ENCODE measurements around the gene MESP2.

The MESP2 gene

GRCh38 chr15:89807689-89808088 lies 31.6 kb downstream of the MESP2 start:
- TF ChIP-seq CTCF (IDR thresholded peaks at IDR 0.05) = no peak
- no peaks in the 10 kb centered on the region for H3K9me3 ChIP-seq
- H3K27ac ChIP-seq = no peak overlapping the region
- intact Hi-C loops (cut with DNase I; ENCODE audit: low total_unique reads) = no loop called here
- no peak for DNase-seq
- peaks cover 0 to 3% of the 10 kb centered on the region in 2 donors for H3K27me3 ChIP-seq
- H3K4me3 ChIP-seq = no peak overlapping the region
- peaks cover 0 to 16% (median 8%) of the 10 kb centered on the region in 4 donors for H3K4me1 ChIP-seq
- H3K36me3 ChIP-seq = peaks cover 0 to 39% (median 7%) of the 10 kb centered on the region in 3 donors

- peaks cover 0 to 3% of the 10 kb centered on the region in 2 donors for H3K27me3 ChIP-seq
- no peak overlapping the region for H3K4me3 ChIP-seq
- H3K27ac ChIP-seq = no peak overlapping the region
- TF ChIP-seq CTCF (IDR thresholded peaks at IDR 0.05) = no peak
- intact Hi-C loops (cut with DNase I; ENCODE audit: low total_unique reads) = no loop called here
- no peaks in the 10 kb centered on the region for H3K9me3 ChIP-seq
- peaks cover 0 to 33% (median under 1%) of the 10 kb centered on the region in 3 donors for H3K36me3 ChIP-seq
- no peak for DNase-seq
- peaks cover 0 to 18% (median 9%) of the 10 kb centered on the region in 4 donors for H3K4me1 ChIP-seq
Measured at GRCh38 chr15:89808160-89808870, 32.2 kb downstream of the MESP2 start.

GRCh38 chr15:89809093-89809786 lies 33.1 kb downstream of the MESP2 start:
- peaks cover 0 to 22% (median 14%) of the 10 kb centered on the region in 4 donors for H3K4me1 ChIP-seq
- no peak for TF ChIP-seq CTCF (IDR thresholded peaks at IDR 0.05)
- peaks cover 0 to 24% (median 0%) of the 10 kb centered on the region in 3 donors for H3K36me3 ChIP-seq
- H3K27ac ChIP-seq = no peak overlapping the region
- no peak overlapping the region for H3K4me3 ChIP-seq
- intact Hi-C loops (cut with DNase I; ENCODE audit: low total_unique reads) = no loop called here
- no peaks in the 10 kb centered on the region for H3K9me3 ChIP-seq
- peaks cover 0 to 13% of the 10 kb centered on the region in 2 donors for H3K27me3 ChIP-seq
- no peak for DNase-seq

- DNase-seq = no peak
- Histone ChIP-seq H3K4me3 (no peak overlapping the region), H3K9me3 (no peaks in the 10 kb centered on the region), H3K27ac (no peak overlapping the region), H3K36me3 (peaks cover 0 to 19% (median 0%) of the 10 kb centered on the region in 3 donors), H3K27me3 (peaks cover 0 to 18% of the 10 kb centered on the region in 2 donors), H3K4me1 (peaks cover 0 to 28% (median 20%) of the 10 kb centered on the region in 4 donors)
- no peak for TF ChIP-seq CTCF (IDR thresholded peaks at IDR 0.05)
- intact Hi-C loops (cut with DNase I; ENCODE audit: low total_unique reads) = no loop called here
Measured at GRCh38 chr15:89809787-89810148, 33.6 kb downstream of the MESP2 start.

- Histone ChIP-seq H3K4me3 (no peak overlapping the region), H3K36me3 (peaks cover 0 to 8% (median 0%) of the 10 kb centered on the region in 3 donors), H3K9me3 (peaks cover 0 to 8% (median 0%) of the 10 kb centered on the region in 3 donors), H3K27me3 (peaks cover 0 to 29% of the 10 kb centered on the region in 2 donors), H3K4me1 (peaks cover 0 to 30% (median 22%) of the 10 kb centered on the region in 4 donors), H3K27ac (no peak overlapping the region)
- TF ChIP-seq CTCF (IDR thresholded peaks at IDR 0.05) = no peak
- intact Hi-C loops (cut with DNase I; ENCODE audit: low total_unique reads) = no loop called here
- DNase-seq = no peak
Measured at GRCh38 chr15:89810837-89811236, 34.7 kb downstream of the MESP2 start.

All from tibial artery (tissue), 4 donors.